C4-2B (cell line): ENCODE measurements around the gene NFIL3.

ENCODE experiments used
- ZFX ChIP-seq: fragments of 450-650 bp; IDR thresholded peaks from 2 replicates; pipeline ENCODE4 v1.6.1; 2017
- TF ChIP-seq, protein P1 (sequence below): fragments of 450-650 bp; conservative IDR thresholded peaks from 2 replicates; pipeline ENCODE4 v1.5.1; 2017; ENCODE audit warnings: mild to moderate bottlenecking

DNA sequence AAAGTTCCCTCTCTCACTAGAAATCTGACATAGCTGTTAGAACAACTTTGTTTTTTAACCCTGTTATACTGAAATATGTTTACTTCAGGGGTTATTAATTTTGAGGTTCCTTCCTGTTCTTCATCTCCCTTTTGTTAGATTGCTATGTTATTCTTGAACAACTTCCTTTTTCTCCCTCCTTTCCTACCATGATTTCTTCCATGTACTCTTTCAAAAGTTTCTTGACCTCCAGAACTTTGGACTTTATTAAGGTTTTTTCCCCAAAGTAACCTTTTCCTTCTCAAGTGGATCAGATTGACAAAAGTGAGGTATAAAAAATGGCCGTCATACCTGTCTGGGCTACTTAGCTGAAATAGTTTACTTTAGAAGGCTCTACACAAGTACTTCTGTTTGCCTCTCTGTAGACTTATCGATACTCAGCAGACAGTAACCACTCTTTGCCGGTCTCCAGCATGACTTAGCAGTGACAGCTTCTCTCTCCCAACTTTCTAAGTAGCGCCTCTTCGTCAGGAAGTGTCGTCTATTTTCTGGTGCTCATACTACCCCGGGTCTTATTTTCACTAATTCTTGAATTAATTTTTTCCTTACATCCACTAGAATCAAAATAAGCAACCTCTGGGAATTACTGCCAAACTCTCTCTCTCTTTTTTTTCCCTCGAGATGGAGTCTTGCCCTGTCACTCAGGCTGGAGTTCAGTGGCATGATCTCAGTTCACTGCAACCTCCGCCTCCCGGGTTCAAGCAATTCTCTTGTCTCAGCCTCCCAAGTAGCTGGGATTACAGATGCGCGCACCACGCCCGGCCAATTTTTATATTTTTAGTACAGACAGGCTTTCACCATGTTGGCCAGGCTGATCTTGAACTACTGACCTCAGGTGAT, 19.7 kb downstream of the NFIL3 start:
- TF ChIP-seq, protein P1, sequence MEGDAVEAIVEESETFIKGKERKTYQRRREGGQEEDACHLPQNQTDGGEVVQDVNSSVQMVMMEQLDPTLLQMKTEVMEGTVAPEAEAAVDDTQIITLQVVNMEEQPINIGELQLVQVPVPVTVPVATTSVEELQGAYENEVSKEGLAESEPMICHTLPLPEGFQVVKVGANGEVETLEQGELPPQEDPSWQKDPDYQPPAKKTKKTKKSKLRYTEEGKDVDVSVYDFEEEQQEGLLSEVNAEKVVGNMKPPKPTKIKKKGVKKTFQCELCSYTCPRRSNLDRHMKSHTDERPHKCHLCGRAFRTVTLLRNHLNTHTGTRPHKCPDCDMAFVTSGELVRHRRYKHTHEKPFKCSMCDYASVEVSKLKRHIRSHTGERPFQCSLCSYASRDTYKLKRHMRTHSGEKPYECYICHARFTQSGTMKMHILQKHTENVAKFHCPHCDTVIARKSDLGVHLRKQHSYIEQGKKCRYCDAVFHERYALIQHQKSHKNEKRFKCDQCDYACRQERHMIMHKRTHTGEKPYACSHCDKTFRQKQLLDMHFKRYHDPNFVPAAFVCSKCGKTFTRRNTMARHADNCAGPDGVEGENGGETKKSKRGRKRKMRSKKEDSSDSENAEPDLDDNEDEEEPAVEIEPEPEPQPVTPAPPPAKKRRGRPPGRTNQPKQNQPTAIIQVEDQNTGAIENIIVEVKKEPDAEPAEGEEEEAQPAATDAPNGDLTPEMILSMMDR, result no peak
- no peak for TF ChIP-seq ZFX
